NCI-H2196 (cell line): ENCODE data around the gene TRIP12.
"Not testable (repeated sequence)": the region's sequence is repeated elsewhere in the genome, so short reads cannot be mapped to it uniquely, and the experiment has no call there.

ENCODE experiments used
- DNase-seq: peaks from one replicate; lab custom pipeline; 2025; ENCODE audit not compliant: unreplicated experiment; lab: John Stamatoyannopoulos, UW

Gene TRIP12

GRCh38 chr2:229835596-229836283 is 86.1 kb downstream of the TRIP12 start:
- no peak for DNase-seq

GRCh38 chr2:229834368-229834767 is 87.4 kb downstream of the TRIP12 start:
- not testable (repeated sequence) for DNase-seq

GRCh38 chr2:229832510-229832898 is 89.3 kb downstream of the TRIP12 start:
- DNase-seq: no peak

GRCh38 chr2:229831805-229832509 is 89.9 kb downstream of the TRIP12 start:
- no peak for DNase-seq

- no peak for DNase-seq
Observed at GRCh38 chr2:229825476-229825875, 96.3 kb downstream of the TRIP12 start.

GRCh38 chr2:229821316-229821715 is 100.5 kb downstream of the TRIP12 start:
- DNase-seq: no peak

- DNase-seq: no peak
Observed at GRCh38 chr2:229818230-229818629, 103.6 kb downstream of the TRIP12 start.

- DNase-seq: no peak
Observed at GRCh38 chr2:229815858-229816257, 106.0 kb downstream of the TRIP12 start.

- no peak for DNase-seq
Observed at GRCh38 chr2:229815342-229815741, 106.5 kb downstream of the TRIP12 start.

GRCh38 chr2:229810786-229811185 is 111.0 kb downstream of the TRIP12 start:
- no peak for DNase-seq

GRCh38 chr2:229805559-229805958 is 116.2 kb downstream of the TRIP12 start:
- no peak for DNase-seq

GRCh38 chr2:229802785-229803184 is 119.0 kb downstream of the TRIP12 start:
- no peak for DNase-seq

GRCh38 chr2:229800997-229801754 is 120.6 kb downstream of the TRIP12 start:
- DNase-seq: peak; percentile 76

GRCh38 chr2:229798446-229799155 is 123.2 kb downstream of the TRIP12 start:
- no peak for DNase-seq

- no peak for DNase-seq
Observed at GRCh38 chr2:229795058-229795457, 126.8 kb downstream of the TRIP12 start.

GRCh38 chr2:229794636-229795035 is 127.2 kb downstream of the TRIP12 start:
- no peak for DNase-seq

GRCh38 chr2:229786289-229786688 is 135.5 kb downstream of the TRIP12 start:
- not testable (repeated sequence) for DNase-seq

- no peak for DNase-seq
Observed at GRCh38 chr2:229784791-229785190, 137.0 kb downstream of the TRIP12 start.

GRCh38 chr2:229783108-229783721 is 138.6 kb downstream of the TRIP12 start:
- no peak for DNase-seq

GRCh38 chr2:229780856-229781773 is 140.7 kb downstream of the TRIP12 start:
- DNase-seq: peak; percentile 46
